Epithelial cell of esophagus (primary cell): Measurements from ENCODE around the gene LRRK1.

ENCODE experiments used
- DNase-seq: peaks from one replicate; pipeline ENCODE4 v3.0.0; 2010; ENCODE audit warnings: low read depth
- H3K4me3 ChIP-seq: 2 replicates; pipeline ENCODE4 v1.5.1; 2011; ENCODE audit warnings: mild to moderate bottlenecking, low read length, control low read depth
- TF ChIP-seq, protein P1 (sequence below): IDR thresholded peaks from 2 replicates; pipeline ENCODE4 v1.5.1; 2011; ENCODE audit warnings: low read depth, mild to moderate bottlenecking, low read length, control low read depth, inconsistent platforms; ENCODE audit not compliant: insufficient read depth; ENCODE audit errors: missing control alignments

LRRK1 gene

DNA sequence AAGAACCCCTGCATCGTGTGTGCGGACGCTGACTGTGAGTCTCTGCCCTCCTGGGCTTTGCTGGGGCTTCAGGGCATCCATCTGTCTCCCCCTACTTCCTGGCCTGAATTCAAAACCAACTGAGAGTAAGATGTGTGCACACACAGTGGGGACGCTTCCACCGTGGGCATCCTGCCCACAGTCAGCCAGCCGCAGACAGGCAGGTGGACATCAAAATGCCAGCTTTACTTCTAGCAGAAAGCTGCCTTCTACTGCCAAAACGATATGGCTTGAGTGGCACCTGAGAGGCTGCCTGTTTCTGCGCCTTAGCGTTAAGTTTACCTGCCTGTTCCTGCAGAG lies 21.0 kb upstream of the LRRK1 start:
- H3K4me3 ChIP-seq: no peak overlapping the region
- TF ChIP-seq, protein P1, sequence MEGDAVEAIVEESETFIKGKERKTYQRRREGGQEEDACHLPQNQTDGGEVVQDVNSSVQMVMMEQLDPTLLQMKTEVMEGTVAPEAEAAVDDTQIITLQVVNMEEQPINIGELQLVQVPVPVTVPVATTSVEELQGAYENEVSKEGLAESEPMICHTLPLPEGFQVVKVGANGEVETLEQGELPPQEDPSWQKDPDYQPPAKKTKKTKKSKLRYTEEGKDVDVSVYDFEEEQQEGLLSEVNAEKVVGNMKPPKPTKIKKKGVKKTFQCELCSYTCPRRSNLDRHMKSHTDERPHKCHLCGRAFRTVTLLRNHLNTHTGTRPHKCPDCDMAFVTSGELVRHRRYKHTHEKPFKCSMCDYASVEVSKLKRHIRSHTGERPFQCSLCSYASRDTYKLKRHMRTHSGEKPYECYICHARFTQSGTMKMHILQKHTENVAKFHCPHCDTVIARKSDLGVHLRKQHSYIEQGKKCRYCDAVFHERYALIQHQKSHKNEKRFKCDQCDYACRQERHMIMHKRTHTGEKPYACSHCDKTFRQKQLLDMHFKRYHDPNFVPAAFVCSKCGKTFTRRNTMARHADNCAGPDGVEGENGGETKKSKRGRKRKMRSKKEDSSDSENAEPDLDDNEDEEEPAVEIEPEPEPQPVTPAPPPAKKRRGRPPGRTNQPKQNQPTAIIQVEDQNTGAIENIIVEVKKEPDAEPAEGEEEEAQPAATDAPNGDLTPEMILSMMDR: no peak
- DNase-seq: no peak

DNA sequence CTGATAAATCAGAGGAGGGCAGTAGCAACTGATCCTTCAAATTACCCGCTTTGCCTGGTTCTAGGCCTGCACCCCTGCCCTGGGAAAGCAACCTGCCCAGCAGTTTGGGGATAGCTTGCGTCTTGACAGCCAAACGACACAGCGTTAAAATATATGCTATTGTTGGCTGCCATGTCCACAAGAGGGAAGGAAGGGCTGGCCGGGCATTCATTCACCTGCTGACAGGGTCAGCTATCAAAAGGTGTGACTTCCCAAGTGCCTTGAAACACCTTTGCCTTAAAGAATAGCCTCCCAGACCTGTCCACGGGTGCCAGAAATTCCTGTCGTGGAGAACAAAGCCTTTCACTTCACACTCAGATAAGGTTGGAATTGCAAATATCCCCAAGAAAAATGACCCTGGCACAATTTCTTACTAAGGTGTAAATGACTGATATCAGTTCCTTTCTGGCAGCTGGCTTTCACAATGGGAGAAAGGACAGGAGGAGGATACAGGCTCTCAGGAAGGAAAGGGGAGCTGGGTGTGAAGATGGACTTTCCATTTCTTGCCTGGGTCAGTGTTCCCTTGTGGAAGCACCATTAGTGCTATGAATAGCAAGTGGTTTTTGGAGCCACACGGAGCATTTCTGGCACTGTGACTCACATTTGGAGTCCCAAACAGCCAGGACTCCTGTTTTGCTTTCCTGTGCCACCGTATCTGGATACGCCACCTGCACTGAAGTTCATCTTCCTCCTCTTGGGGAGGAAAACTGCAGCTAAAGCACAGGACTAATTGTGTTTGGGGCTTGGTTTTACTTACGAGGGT lies 20.3 kb upstream of the LRRK1 start:
- no peak overlapping the region for H3K4me3 ChIP-seq
- TF ChIP-seq, protein P1: no peak
- no peak for DNase-seq

DNA sequence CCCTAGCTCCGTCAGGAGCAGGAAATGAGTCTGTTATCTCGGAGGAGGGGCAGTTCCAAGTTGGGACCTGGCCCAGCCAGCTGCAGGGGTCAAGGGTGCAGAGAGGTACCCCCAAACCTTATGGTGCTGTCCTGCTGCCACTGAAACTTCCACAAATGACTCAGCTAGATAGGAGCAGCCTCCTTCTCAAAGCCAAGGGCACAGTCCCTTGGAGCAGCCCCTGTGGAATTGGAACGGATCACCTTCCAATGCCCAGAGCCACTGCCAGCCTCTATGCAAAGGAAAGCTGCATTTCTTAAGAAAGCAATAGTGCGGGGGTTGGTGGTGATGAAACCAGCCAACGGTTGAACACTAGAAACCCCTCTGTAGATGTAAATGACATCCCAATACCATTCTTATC lies 19.6 kb upstream of the LRRK1 start:
- TF ChIP-seq, protein P1: no peak
- no peak for DNase-seq
- H3K4me3 ChIP-seq: no peak overlapping the region

DNA sequence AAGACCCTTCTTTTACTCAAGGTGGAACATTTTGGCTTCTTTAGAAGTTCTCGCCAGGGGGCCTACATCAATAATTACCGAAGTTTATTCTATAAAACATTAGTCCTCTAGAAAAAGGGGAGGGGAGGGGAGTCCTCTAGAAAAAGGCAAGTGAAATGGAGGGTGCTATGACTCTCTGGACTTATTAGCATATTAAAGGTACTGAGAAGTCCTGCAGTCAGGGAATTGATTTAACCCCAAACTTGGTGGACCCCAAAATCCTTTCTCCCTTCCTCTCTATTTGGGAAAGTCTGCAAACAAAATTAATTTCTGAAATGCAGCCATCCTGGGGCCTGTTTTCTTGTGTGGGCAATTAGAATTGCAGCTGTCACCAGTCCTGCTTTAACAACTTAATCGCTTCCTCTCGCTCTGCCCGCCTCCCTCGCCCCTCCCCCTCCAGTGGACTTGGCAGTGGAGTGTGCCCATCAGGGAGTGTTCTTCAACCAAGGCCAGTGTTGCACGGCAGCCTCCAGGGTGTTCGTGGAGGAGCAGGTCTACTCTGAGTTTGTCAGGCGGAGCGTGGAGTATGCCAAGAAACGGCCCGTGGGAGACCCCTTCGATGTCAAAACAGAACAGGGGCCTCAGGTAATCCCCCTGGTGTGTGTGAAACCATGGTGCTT lies 18.9 kb upstream of the LRRK1 start:
- TF ChIP-seq, protein P1: no peak
- DNase-seq: no peak
- no peak overlapping the region for H3K4me3 ChIP-seq

DNA sequence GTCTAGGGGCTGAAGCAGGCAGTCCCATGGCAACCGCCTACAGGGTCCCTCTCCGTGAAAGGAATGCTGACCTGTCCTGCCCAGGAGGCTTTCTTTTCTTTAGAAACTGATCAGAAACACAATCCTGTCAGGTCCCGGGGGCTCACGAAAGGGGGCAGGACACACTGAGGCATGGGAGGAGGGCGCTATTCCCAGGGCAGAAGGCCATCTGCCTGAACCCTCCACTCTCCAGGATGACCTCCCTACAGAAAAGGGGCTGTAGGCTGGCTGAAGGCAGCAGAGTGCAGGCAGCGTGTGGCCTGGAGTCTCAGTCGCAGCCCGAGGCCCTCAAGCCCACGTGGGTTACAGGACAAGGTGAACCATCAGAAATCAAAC lies 18.4 kb upstream of the LRRK1 start:
- TF ChIP-seq, protein P1: no peak
- H3K4me3 ChIP-seq: no peak overlapping the region
- DNase-seq: no peak

DNA sequence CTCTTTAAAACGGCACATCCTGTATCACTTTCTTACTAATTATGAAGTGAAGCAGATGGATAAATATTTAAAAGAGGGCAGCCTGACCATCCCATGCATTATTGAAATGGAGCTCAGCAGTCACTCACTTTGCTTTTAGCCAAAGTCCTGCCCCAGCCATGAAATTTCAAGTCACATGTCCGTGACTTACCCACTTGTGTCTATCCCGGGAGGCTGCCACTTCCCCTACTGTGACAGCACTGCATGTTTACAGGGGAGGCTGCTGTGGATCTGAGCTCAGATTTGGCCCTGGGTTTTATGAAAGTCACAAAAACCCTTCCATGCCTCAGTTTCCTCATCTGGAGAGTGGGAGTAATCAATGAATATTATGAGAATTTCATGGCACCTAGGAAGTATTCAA lies 17.9 kb upstream of the LRRK1 start:
- no peak for DNase-seq
- TF ChIP-seq, protein P1: no peak
- H3K4me3 ChIP-seq: no peak overlapping the region
